K562 (cell line): ENCODE measurements around the gene VPS33B. TPM values are rescaled to one million over a fixed set of nuclear protein-coding genes. Genes with fewer than 3 reads are reported as not detected.

Experiments used
- ERF ChIP-seq: fragments of 450-650 bp; formaldehyde crosslinking; IDR thresholded peaks from 2 replicates; pipeline ENCODE4 v1.4.0; 2020; ENCODE audit warnings: mild to moderate bottlenecking, mixed read lengths
- GATA2 ChIP-seq: sonication (generic); formaldehyde crosslinking; IDR thresholded peaks from 2 replicates; pipeline ENCODE4 v1.4.0; 2020; ENCODE audit warnings: mild to moderate bottlenecking, missing genetic modification reagents
- HDAC6 ChIP-seq: IDR thresholded peaks from 2 replicates; pipeline ENCODE4 v1.6.1; 2012; ENCODE audit warnings: low read depth, mild to moderate bottlenecking, control low read depth, inconsistent platforms, low read length, moderate library complexity
- PTRF ChIP-seq: fragments of 450-650 bp; IDR thresholded peaks from 2 replicates; pipeline ENCODE4 v1.6.1; 2016; ENCODE audit warnings: mild to moderate bottlenecking, missing genetic modification characterization, missing compliant biosample characterization
- RBM22 ChIP-seq: fragments of 200-400 bp; formaldehyde crosslinking; IDR thresholded peaks from 2 replicates; pipeline ENCODE4 v1.6.1; 2018; ENCODE audit warnings: low read length, low read depth; ENCODE audit not compliant: poor library complexity, severe bottlenecking
- SOX6 ChIP-seq: fragments of 450-650 bp; IDR thresholded peaks from 2 replicates; pipeline ENCODE4 v1.6.1; 2014; ENCODE audit warnings: mild to moderate bottlenecking
- TCFL5 ChIP-seq: fragments of 250-450 bp; sonication (Bioruptor Pico); conservative IDR thresholded peaks from 2 replicates; pipeline ENCODE4 v1.6.1; 2021; ENCODE audit warnings: mild to moderate bottlenecking, moderate library complexity, matching md5 sums
- ZNF174 ChIP-seq: fragments of 250-450 bp; sonication (Bioruptor Pico); IDR thresholded peaks from 2 replicates; pipeline ENCODE4 v1.4.0; 2020; ENCODE audit warnings: mild to moderate bottlenecking
- ZNF23 ChIP-seq: fragments of 250-450 bp; sonication (Bioruptor Pico); IDR thresholded peaks from 2 replicates; pipeline ENCODE4 v1.4.0; 2020; ENCODE audit warnings: mild to moderate bottlenecking
- ZNF274 ChIP-seq: IDR thresholded peaks from 2 replicates; pipeline ENCODE4 v1.6.1; 2011; ENCODE audit warnings: low read depth, mild to moderate bottlenecking, low read length, moderate library complexity, borderline replicate concordance
- polyA plus RNA-seq, 8 experiments: library from polyadenylated mRNA; depleted of rRNA in 4 of 8; stranded (reverse) in 5 of 8; unstranded in 3 of 8; fragments of >200 nt; fragmentation: Nextera tagmentation in 2 of 8; fragmentation: Illumina TruSeq in 1 of 8; extraction: Ambion mirVana in 2 of 8; extraction: Trizol in 1 of 8; gene quantifications; 2 replicates each; pipeline versions ENCODE4 v1.2.1 to v1.2.3, GENCODE V29; 2011 to 2014; ENCODE audit warnings: inconsistent platforms in 1 of 8, missing spikeins in 1 of 8
- total RNA-seq, 7 experiments: library from RNA; depleted of rRNA in 6 of 7; stranded (reverse); fragments of >200 nt in 6 of 7; fragmentation: Illumina TruSeq in 2 of 7; extraction: Trizol in 2 of 7; gene quantifications; 2 replicates each; pipeline versions ENCODE4 v1.2.1 to v1.2.3, GENCODE V29; 2011 to 2021; ENCODE audit warnings: low replicate concordance in 1 of 7
- TF ChIP-seq, protein P1 (sequence below), 3 experiments: fragments of 200-800 bp in 1 of 3; fragments of 250-450 bp in 1 of 3; fragments of 450-650 bp in 1 of 3; sonication (Bioruptor Pico) in 1 of 3; sonication (Bioruptor generic) in 1 of 3; formaldehyde crosslinking in 1 of 3; IDR thresholded peaks; 2 replicates each; pipeline versions ENCODE4 v1.6.1 to v1.8.0; 2016 to 2022; ENCODE audit warnings: mild to moderate bottlenecking in 2 of 3, missing genetic modification characterization in 2 of 3, missing compliant biosample characterization in 1 of 3, moderate library complexity in 1 of 3
- TF ChIP-seq, protein P2 (sequence below): IDR thresholded peaks from 2 replicates; pipeline ENCODE4 v1.6.1; 2011; ENCODE audit warnings: borderline replicate concordance, low read depth, mild to moderate bottlenecking, moderate library complexity, low read length; ENCODE audit not compliant: insufficient read depth, poor library complexity, severe bottlenecking
- TF ChIP-seq, protein P3 (sequence below): IDR thresholded peaks from 2 replicates; pipeline ENCODE4 v1.6.1; 2014; ENCODE audit warnings: antibody characterized with exemption
- TF ChIP-seq, protein P4 (sequence below): sonication (generic); formaldehyde crosslinking; IDR thresholded peaks from 2 replicates; pipeline ENCODE4 v1.8.0; 2022; ENCODE audit warnings: mild to moderate bottlenecking, low read depth, missing genetic modification reagents
- TF ChIP-seq, protein P5 (sequence below): fragments of 250-450 bp; sonication (Bioruptor Pico); IDR thresholded peaks from 2 replicates; pipeline ENCODE4 v1.8.0; 2021; ENCODE audit warnings: borderline replicate concordance, mild to moderate bottlenecking, moderate library complexity; ENCODE audit not compliant: poor library complexity, severe bottlenecking

The VPS33B gene
- total and polyA plus RNA-seq, 9 of the 15 experiments (the other 6 are each of a cell fraction or from before 2014, with no cell fraction given), result 9.4 to 25.5 (median 14.8) TPM

DNA sequence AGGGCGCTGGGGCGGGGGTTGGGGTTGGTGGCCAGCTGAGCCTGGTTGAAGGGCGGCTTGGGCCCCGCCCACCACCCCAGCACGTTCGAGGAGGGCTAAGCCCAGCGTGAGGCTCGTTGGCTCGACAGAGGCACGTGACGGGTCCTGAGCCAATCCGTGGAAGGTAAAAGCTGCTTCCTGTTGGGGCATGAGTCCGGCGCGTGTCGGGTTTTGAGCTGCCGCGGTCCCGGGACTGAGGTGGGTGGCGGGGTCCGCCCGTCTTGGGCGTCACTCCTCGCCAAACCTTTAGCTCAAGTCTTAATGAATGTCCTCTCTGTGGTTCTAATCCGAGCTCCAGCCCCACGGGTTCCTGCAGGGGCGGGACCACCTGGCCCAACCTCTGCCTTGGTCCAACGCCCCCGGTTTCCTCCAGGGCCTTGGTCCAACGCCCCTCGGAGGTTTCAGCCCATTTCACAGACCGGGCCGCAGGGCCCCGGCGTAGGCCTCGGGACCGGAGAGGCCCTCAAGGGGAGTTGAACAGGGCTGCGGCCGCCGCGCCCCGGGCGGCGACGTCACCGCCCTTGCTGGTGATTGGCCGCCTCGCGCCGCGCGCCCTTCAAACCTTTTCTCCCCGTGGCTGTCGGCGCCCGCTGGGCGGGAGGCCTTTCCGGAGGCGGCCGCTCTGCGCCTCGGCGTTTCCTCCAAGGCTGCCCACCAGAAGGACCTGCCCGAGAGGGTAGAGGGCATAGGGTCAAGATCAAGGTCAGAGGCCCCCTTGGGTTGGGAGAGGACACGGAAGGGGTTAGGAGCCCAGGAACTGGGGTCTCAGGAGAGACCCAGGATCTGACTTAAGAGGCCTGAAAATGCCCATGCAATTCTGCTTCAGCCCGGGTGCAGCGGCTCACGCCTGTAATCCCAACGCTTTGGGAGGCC is 67.4 kb downstream of the VPS33B start, which contains the start of gene RCCD1 (continued):
- TF ChIP-seq, protein P1, sequence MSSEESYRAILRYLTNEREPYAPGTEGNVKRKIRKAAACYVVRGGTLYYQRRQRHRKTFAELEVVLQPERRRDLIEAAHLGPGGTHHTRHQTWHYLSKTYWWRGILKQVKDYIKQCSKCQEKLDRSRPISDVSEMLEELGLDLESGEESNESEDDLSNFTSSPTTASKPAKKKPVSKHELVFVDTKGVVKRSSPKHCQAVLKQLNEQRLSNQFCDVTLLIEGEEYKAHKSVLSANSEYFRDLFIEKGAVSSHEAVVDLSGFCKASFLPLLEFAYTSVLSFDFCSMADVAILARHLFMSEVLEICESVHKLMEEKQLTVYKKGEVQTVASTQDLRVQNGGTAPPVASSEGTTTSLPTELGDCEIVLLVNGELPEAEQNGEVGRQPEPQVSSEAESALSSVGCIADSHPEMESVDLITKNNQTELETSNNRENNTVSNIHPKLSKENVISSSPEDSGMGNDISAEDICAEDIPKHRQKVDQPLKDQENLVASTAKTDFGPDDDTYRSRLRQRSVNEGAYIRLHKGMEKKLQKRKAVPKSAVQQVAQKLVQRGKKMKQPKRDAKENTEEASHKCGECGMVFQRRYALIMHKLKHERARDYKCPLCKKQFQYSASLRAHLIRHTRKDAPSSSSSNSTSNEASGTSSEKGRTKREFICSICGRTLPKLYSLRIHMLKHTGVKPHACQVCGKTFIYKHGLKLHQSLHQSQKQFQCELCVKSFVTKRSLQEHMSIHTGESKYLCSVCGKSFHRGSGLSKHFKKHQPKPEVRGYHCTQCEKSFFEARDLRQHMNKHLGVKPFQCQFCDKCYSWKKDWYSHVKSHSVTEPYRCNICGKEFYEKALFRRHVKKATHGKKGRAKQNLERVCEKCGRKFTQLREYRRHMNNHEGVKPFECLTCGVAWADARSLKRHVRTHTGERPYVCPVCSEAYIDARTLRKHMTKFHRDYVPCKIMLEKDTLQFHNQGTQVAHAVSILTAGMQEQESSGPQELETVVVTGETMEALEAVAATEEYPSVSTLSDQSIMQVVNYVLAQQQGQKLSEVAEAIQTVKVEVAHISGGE (CRISPR knock-in tag; IDR thresholded peaks at IDR 0.05), result peak in 1 of 3 experiments; percentile 88; a peak in 2 of 6 replicates
- TF ChIP-seq, protein P2, sequence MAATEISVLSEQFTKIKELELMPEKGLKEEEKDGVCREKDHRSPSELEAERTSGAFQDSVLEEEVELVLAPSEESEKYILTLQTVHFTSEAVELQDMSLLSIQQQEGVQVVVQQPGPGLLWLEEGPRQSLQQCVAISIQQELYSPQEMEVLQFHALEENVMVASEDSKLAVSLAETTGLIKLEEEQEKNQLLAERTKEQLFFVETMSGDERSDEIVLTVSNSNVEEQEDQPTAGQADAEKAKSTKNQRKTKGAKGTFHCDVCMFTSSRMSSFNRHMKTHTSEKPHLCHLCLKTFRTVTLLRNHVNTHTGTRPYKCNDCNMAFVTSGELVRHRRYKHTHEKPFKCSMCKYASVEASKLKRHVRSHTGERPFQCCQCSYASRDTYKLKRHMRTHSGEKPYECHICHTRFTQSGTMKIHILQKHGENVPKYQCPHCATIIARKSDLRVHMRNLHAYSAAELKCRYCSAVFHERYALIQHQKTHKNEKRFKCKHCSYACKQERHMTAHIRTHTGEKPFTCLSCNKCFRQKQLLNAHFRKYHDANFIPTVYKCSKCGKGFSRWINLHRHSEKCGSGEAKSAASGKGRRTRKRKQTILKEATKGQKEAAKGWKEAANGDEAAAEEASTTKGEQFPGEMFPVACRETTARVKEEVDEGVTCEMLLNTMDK, result peak; percentile 1
- TF ChIP-seq GATA2 (CRISPR knock-in tag), result no peak
- no peak for TF ChIP-seq ZNF23
- no peak for TF ChIP-seq HDAC6
- TF ChIP-seq, protein P3, sequence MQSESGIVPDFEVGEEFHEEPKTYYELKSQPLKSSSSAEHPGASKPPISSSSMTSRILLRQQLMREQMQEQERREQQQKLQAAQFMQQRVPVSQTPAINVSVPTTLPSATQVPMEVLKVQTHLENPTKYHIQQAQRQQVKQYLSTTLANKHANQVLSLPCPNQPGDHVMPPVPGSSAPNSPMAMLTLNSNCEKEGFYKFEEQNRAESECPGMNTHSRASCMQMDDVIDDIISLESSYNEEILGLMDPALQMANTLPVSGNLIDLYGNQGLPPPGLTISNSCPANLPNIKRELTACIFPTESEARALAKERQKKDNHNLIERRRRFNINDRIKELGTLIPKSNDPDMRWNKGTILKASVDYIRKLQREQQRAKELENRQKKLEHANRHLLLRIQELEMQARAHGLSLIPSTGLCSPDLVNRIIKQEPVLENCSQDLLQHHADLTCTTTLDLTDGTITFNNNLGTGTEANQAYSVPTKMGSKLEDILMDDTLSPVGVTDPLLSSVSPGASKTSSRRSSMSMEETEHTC, result no peak; the same call in 1 of the 2 replicates
- TF ChIP-seq TCFL5, result no peak
- peak; percentile 72 for TF ChIP-seq RBM22
- TF ChIP-seq, protein P4, sequence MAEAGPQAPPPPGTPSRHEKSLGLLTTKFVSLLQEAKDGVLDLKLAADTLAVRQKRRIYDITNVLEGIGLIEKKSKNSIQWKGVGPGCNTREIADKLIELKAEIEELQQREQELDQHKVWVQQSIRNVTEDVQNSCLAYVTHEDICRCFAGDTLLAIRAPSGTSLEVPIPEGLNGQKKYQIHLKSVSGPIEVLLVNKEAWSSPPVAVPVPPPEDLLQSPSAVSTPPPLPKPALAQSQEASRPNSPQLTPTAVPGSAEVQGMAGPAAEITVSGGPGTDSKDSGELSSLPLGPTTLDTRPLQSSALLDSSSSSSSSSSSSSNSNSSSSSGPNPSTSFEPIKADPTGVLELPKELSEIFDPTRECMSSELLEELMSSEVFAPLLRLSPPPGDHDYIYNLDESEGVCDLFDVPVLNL (CRISPR knock-in tag), result peak; percentile 99
- no peak for TF ChIP-seq ZNF174 (CRISPR knock-in tag)
- peak; percentile 81; the same call in 1 of the 2 replicates for TF ChIP-seq ERF (CRISPR knock-in tag)
- TF ChIP-seq, protein P5, sequence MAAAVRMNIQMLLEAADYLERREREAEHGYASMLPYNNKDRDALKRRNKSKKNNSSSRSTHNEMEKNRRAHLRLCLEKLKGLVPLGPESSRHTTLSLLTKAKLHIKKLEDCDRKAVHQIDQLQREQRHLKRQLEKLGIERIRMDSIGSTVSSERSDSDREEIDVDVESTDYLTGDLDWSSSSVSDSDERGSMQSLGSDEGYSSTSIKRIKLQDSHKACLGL (CRISPR knock-in tag), result no peak
- no peak; the same call in 1 of the 2 replicates for TF ChIP-seq ZNF274
- TF ChIP-seq PTRF (tag), result no peak
- TF ChIP-seq SOX6, result peak; percentile 28; the same call in 1 of the 2 replicates
